SU-DHL-6 (cell line): ENCODE measurements around the gene GALNT15.

Source experiments
- H2AFZ ChIP-seq: fragments of 200-600 bp; sonication (generic); 2 replicates; pipeline ENCODE4 v1.6.1; 2014; ENCODE audit warnings: low read depth, mild to moderate bottlenecking, moderate library complexity, mixed read lengths, antibody characterized with exemption, low read length; ENCODE audit not compliant: severe bottlenecking
- H3F3A ChIP-seq: fragments of 200-600 bp; shearing (Covaris generic); 2 replicates; pipeline ENCODE4 v1.6.0; 2016; ENCODE audit warnings: antibody characterized with exemption, mild to moderate bottlenecking; ENCODE audit not compliant: insufficient read depth
- H3K27ac ChIP-seq: fragments of 200-600 bp; sonication (generic); 2 replicates; pipeline ENCODE4 v1.5.1; 2016; ENCODE audit warnings: low read depth, mild to moderate bottlenecking, low read length, moderate library complexity, mixed read lengths
- H3K27me3 ChIP-seq: fragments of 200-600 bp; sonication (generic), shearing (Covaris generic); 2 replicates; pipeline ENCODE4 v1.6.0; 2014; ENCODE audit warnings: mild to moderate bottlenecking, low read length
- H3K36me3 ChIP-seq: fragments of 200-600 bp; sonication (generic); 2 replicates; pipeline ENCODE4 v1.6.1; 2014; ENCODE audit warnings: mild to moderate bottlenecking, low read length, mixed read lengths
- H3K4me2 ChIP-seq: fragments of 300-600, 200-600 bp; shearing (Covaris generic), sonication (generic); 2 replicates; pipeline ENCODE4 v1.6.0; 2014; ENCODE audit warnings: low read length, low read depth, mild to moderate bottlenecking; ENCODE audit not compliant: poor library complexity, severe bottlenecking
- H3K4me3 ChIP-seq: fragments of 200-600 bp; sonication (generic); 2 replicates; pipeline ENCODE4 v1.5.1; 2014; ENCODE audit warnings: antibody characterized with exemption, low read length, mild to moderate bottlenecking, mixed read lengths; ENCODE audit not compliant: insufficient read depth, poor library complexity, severe bottlenecking
- H3K79me2 ChIP-seq: fragments of 200-600 bp; sonication (generic); 2 replicates; pipeline ENCODE4 v1.6.1; 2014; ENCODE audit warnings: mild to moderate bottlenecking, low read length, moderate library complexity; ENCODE audit not compliant: insufficient read depth
- H3K9ac ChIP-seq: fragments of 200-600 bp; sonication (generic); 2 replicates; pipeline ENCODE4 v1.7.0; 2014; ENCODE audit warnings: mild to moderate bottlenecking, low read length
- H3K9me2 ChIP-seq: fragments of 200-600 bp; sonication (generic); replicated peaks from 2 replicates; pipeline ENCODE4 v1.6.1; 2014; ENCODE audit warnings: low read length; ENCODE audit not compliant: insufficient read depth
- H3K9me3 ChIP-seq: fragments of 200-600 bp; sonication (generic); 2 replicates; pipeline ENCODE4 v1.6.1; 2014; ENCODE audit warnings: low read length, mixed read lengths; ENCODE audit not compliant: insufficient read depth
- H4K20me1 ChIP-seq: fragments of 200-600 bp; sonication (generic); 2 replicates; pipeline ENCODE4 v1.6.1; 2014; ENCODE audit warnings: low read depth, mild to moderate bottlenecking, antibody characterized with exemption, low read length, moderate library complexity, mixed read lengths
- EZH2phosphoT487 ChIP-seq: fragments of 200-600 bp; sonication (generic), shearing (Covaris generic); conservative IDR thresholded peaks from 2 replicates; pipeline ENCODE4 v1.6.1; 2018; ENCODE audit warnings: mild to moderate bottlenecking, antibody characterized with exemption, low read length, moderate library complexity, mixed read lengths
- TF ChIP-seq, protein P1 (sequence below): fragments of 200-600 bp; sonication (generic); IDR thresholded peaks from one replicate; pipeline ENCODE4 v1.5.1; 2017; ENCODE audit warnings: antibody characterized with exemption, mild to moderate bottlenecking, low read length, moderate library complexity; ENCODE audit not compliant: insufficient read depth, poor library complexity, severe bottlenecking

GALNT15 gene

DNA sequence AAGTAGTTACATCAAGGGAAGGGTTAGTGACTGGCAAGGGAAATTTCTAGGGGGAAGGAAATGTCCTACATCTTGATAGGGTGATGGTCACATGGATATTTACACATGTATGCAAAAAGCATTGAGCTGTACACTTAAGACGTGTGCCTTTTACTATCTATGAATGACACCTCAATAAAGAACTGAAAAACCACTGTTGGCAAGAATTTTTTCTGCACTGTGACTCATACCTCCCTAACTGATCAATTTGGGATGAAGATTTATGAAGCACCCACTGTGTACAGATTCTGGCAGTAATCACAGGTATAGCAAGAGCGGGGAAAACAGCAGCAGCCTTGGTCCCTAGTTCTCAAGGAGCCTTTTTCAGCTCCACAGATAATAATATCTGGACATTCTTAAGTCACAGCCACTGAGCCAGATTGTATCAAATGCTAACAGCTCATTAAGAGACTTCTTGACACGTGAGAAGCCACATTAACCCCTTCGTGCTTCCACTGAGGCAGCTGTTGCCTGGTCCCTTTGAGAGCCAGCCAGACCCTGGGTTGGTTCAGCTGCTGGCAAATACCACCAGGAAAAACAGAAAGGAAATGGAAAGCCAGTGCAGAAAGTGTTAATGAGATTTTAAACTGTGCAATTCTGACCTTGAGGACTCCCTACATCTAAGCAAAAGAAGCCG, 32.0 kb upstream of the GALNT15 start:
- H3K36me3 ChIP-seq = no peaks in the 10 kb centered on the region
- H3K9ac ChIP-seq = no peak overlapping the region
- no peak overlapping the region for H3K27ac ChIP-seq
- no peak overlapping the region for H3K4me2 ChIP-seq
- H3K27me3 ChIP-seq = peaks cover 4% of the 10 kb centered on the region; the same call in 1 of the 2 replicates
- H3K79me2 ChIP-seq = no peaks in the 10 kb centered on the region
- H3K4me3 ChIP-seq = no peak overlapping the region
- H4K20me1 ChIP-seq = no peaks in the 10 kb centered on the region
- H3K9me2 ChIP-seq = no peaks in the 10 kb centered on the region
- H2AFZ ChIP-seq = no peak overlapping the region
- no peaks in the 10 kb centered on the region for H3K9me3 ChIP-seq
- TF ChIP-seq EZH2phosphoT487 = no peak
- TF ChIP-seq, protein P1, sequence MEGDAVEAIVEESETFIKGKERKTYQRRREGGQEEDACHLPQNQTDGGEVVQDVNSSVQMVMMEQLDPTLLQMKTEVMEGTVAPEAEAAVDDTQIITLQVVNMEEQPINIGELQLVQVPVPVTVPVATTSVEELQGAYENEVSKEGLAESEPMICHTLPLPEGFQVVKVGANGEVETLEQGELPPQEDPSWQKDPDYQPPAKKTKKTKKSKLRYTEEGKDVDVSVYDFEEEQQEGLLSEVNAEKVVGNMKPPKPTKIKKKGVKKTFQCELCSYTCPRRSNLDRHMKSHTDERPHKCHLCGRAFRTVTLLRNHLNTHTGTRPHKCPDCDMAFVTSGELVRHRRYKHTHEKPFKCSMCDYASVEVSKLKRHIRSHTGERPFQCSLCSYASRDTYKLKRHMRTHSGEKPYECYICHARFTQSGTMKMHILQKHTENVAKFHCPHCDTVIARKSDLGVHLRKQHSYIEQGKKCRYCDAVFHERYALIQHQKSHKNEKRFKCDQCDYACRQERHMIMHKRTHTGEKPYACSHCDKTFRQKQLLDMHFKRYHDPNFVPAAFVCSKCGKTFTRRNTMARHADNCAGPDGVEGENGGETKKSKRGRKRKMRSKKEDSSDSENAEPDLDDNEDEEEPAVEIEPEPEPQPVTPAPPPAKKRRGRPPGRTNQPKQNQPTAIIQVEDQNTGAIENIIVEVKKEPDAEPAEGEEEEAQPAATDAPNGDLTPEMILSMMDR = no peak
- no peaks in the 10 kb centered on the region for H3F3A ChIP-seq

DNA sequence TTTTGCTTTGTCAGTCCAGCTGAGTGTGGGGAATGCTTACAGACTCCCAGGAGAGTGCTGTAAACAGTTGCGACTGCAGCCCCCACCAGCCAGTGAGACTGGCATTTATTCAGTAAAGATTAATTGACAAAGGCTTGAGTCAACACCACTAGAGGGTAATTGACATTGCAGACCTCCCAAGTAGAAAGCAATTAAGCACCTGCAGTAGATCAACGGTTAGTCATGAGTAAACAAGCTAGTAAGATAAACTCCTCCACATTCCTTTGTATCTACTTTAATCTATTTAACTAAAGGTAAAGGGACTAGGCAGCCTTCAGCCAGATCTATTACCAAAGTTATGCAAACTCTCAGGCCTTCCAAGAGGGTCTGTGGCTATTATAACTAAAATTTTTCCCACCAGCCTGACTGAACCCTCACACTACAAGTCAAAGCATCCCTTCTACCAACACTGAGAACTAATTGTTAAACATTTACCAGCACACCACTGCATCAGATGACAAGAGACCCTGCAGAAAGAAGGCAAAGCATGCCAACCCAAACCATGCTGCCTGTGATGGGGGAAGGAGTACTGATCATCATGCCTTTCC, 30.5 kb upstream of the GALNT15 start:
- TF ChIP-seq, protein P1 = no peak
- TF ChIP-seq EZH2phosphoT487 = no peak

DNA sequence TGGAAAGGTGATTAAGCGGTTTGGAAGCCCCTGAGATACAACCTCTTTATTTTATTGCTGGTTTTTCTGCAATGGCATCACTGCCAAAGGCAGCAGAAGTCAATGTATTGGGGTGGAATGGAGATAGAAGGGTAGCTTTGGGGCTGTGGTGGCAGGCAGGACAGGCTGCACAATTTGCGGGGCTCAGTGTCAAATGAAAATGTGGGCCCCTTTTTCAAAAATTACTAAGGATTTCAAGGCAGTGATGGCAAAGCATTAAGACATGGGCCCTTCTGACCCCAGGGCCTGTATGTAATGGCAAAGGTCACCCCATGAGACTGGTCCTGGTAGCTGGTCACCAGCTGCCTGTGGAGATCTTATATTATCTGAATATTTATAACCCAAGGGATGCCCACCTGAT, 29.3 kb upstream of the GALNT15 start:
- Histone ChIP-seq H3K27me3 (0 out of 2 replicates have a peak, but pooled peaks cover 4% of the 10 kb centered on the region), H3K9me3 (no peaks in the 10 kb centered on the region), H3K9me2 (no peaks in the 10 kb centered on the region), H3K36me3 (no peaks in the 10 kb centered on the region), H3K79me2 (no peaks in the 10 kb centered on the region), H3K9ac (no peak overlapping the region), H3F3A (no peaks in the 10 kb centered on the region), H3K4me2 (no peak overlapping the region), H2AFZ (no peak overlapping the region), H4K20me1 (no peaks in the 10 kb centered on the region), H3K27ac (no peak overlapping the region), H3K4me3 (no peak overlapping the region)
- TF ChIP-seq EZH2phosphoT487 = no peak
- TF ChIP-seq, protein P1 = no peak

More for the DNA sequence above, 30.5 kb upstream of the GALNT15 start:
- no peak overlapping the region for H3K4me3 ChIP-seq
- no peak overlapping the region for H3K4me2 ChIP-seq
- no peaks in the 10 kb centered on the region for H3K9me3 ChIP-seq
- H2AFZ ChIP-seq = no peak overlapping the region
- H3K79me2 ChIP-seq = no peaks in the 10 kb centered on the region
- no peaks in the 10 kb centered on the region for H4K20me1 ChIP-seq
- H3K9ac ChIP-seq = no peak overlapping the region
- H3K36me3 ChIP-seq = no peaks in the 10 kb centered on the region
- H3K9me2 ChIP-seq = no peaks in the 10 kb centered on the region
- peaks cover 4% of the 10 kb centered on the region; the same call in 1 of the 2 replicates for H3K27me3 ChIP-seq
- H3F3A ChIP-seq = no peaks in the 10 kb centered on the region
- no peak overlapping the region for H3K27ac ChIP-seq
